AG04449 (cell line): ENCODE measurements around the gene YARS1.

Experiments used
- CTCF ChIA-PET: fragments of 350-600 bp; formaldehyde crosslinking; extraction: SDS; loops from one replicate; lab custom pipeline; 2021; ENCODE audit warnings: antibody characterized with exemption; lab: Yijun Ruan, JAX
- POLR2A ChIA-PET: fragments of 400-600, 350-600 bp; formaldehyde crosslinking; extraction: SDS; loops from one replicate; lab custom pipeline; 2020; ENCODE audit warnings: antibody characterized with exemption, inconsistent platforms; lab: Yijun Ruan, JAX
- DNase-seq: peaks from one replicate; pipeline ENCODE4 v3.0.0-alpha.2; 2010; ENCODE audit warnings: low read depth, low spot score
- H3K4me3 ChIP-seq: 2 replicates; pipeline ENCODE4 v1.5.1; 2011; ENCODE audit warnings: low read depth, mild to moderate bottlenecking, control low read depth, low read length
- CTCF ChIP-seq: IDR thresholded peaks from one replicate; pipeline ENCODE4 v1.5.1; 2011; ENCODE audit warnings: mild to moderate bottlenecking, moderate library complexity, low read length, control low read depth, inconsistent platforms; ENCODE audit not compliant: insufficient read depth; ENCODE audit errors: missing control alignments

The YARS1 gene

GRCh38 chr1:32765570-32766327, 51.4 kb downstream of the YARS1 start:
- CTCF ChIA-PET = interaction anchor here (1.0 to 12.8 kb wide), 4 partner anchors 7 to 55 kb away, joined by 3 to 299 read pairs (median 32); no protein-coding TSS in a partner anchor

GRCh38 chr1:32764826-32765569, 52.2 kb downstream of the YARS1 start:
- TF ChIP-seq CTCF = no peak
- POLR2A ChIA-PET = no interaction called here
- no peak for DNase-seq
- CTCF ChIA-PET = interaction anchor here (1.0 to 5.6 kb wide), 4 partner anchors 8 to 53 kb away, joined by 3 to 61 read pairs (median 4); no protein-coding TSS in a partner anchor
- no peak overlapping the region for H3K4me3 ChIP-seq

More at GRCh38 chr1:32765570-32766327, 51.4 kb downstream of the YARS1 start:
- TF ChIP-seq CTCF = no peak
- POLR2A ChIA-PET = no interaction called here
- no peak for DNase-seq
- H3K4me3 ChIP-seq = no peak overlapping the region

GRCh38 chr1:32763221-32763620, 53.9 kb downstream of the YARS1 start:
- H3K4me3 ChIP-seq = no peak overlapping the region
- CTCF ChIA-PET = interaction anchor here (0.9 to 5.6 kb wide), 4 partner anchors 10 to 362 kb away, joined by 3 to 61 read pairs (median 5); no protein-coding TSS in a partner anchor
- POLR2A ChIA-PET = no interaction called here
- no peak for DNase-seq
- TF ChIP-seq CTCF = no peak

GRCh38 chr1:32761936-32762335, 55.2 kb downstream of the YARS1 start:
- DNase-seq = no peak
- POLR2A ChIA-PET = interaction anchor here (1.0 kb wide), 2 partner anchors 58 to 60 kb away, joined by 3 to 4 read pairs; no protein-coding TSS in a partner anchor

GRCh38 chr1:32761253-32761877, 55.8 kb downstream of the YARS1 start:
- H3K4me3 ChIP-seq = no peak overlapping the region
- no peak for DNase-seq
- POLR2A ChIA-PET = interaction anchor here (1.0 kb wide), 2 partner anchors 58 to 60 kb away, joined by 3 to 4 read pairs; no protein-coding TSS in a partner anchor
- TF ChIP-seq CTCF = no peak
- CTCF ChIA-PET = interaction anchor here (0.9 to 5.6 kb wide), 4 partner anchors 11 to 61 kb away, joined by 3 to 61 read pairs (median 8); no protein-coding TSS in a partner anchor

More at GRCh38 chr1:32761936-32762335, 55.2 kb downstream of the YARS1 start:
- CTCF ChIA-PET = interaction anchor here (0.7 to 5.6 kb wide), 6 partner anchors 11 to 365 kb away, joined by 3 to 61 read pairs (median 4); no protein-coding TSS in a partner anchor
- no peak for TF ChIP-seq CTCF
- no peak overlapping the region for H3K4me3 ChIP-seq
